Spleen (tissue), 7 donors: ENCODE results near the gene ZSWIM8.

Experiments
- POLR2A ChIP-seq, 3 donors: fragments of 450-650 bp; IDR thresholded peaks; one replicate each; pipeline ENCODE4 v1.5.1; 2017; ENCODE audit warnings: antibody characterized with exemption in 3 of 3, mild to moderate bottlenecking in 1 of 3
- POLR2AphosphoS5 ChIP-seq, 3 donors: sonication (generic); formaldehyde crosslinking; IDR thresholded peaks; one replicate each; pipeline ENCODE4 v1.5.1; 2017; ENCODE audit warnings: antibody characterized with exemption in 3 of 3
- TF ChIP-seq, protein P1 (sequence below), 11 experiments: fragments of 200-600 bp in 7 of 11; fragments of 450-650 bp in 4 of 11; sonication (generic) in 4 of 11; IDR thresholded peaks in 8 of 11; conservative IDR thresholded peaks in 3 of 11; 1 replicate in 7 of 11; 2 replicates in 4 of 11; pipeline versions ENCODE4 v1.4.0 to v1.8.0; 2016 to 2021; ENCODE audit warnings: antibody characterized with exemption in 11 of 11, inconsistent platforms in 4 of 11, mild to moderate bottlenecking in 1 of 11
- donor health status: DM: no; HTN: no; CAD: no; lungs with moderate emphysema.
- donor health status: DM: no; HTN: no; CAD: no.
- donor health status: DM: no; HTN: no; CAD: no.

DNA sequence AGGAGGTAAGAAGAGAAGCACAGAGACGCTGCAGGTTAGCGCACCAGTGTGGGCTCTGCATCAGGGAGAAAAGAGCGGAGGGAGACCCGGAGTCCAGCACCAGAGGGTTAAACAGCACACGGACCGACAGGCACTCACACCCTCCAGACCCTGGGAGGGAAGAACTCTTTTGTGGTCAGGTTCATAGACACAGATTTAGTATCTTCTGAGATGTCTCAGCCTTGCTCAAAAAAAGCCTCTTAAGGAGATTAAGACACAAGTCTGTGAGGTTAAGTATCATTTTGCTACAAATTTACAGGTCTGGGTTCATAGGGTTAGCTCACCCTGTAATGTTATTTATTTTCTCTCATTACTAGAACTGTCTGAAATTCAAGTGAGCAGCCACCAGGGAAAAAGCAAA is 42.8 kb downstream of the ZSWIM8 start:
- TF ChIP-seq, protein P1, sequence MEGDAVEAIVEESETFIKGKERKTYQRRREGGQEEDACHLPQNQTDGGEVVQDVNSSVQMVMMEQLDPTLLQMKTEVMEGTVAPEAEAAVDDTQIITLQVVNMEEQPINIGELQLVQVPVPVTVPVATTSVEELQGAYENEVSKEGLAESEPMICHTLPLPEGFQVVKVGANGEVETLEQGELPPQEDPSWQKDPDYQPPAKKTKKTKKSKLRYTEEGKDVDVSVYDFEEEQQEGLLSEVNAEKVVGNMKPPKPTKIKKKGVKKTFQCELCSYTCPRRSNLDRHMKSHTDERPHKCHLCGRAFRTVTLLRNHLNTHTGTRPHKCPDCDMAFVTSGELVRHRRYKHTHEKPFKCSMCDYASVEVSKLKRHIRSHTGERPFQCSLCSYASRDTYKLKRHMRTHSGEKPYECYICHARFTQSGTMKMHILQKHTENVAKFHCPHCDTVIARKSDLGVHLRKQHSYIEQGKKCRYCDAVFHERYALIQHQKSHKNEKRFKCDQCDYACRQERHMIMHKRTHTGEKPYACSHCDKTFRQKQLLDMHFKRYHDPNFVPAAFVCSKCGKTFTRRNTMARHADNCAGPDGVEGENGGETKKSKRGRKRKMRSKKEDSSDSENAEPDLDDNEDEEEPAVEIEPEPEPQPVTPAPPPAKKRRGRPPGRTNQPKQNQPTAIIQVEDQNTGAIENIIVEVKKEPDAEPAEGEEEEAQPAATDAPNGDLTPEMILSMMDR (IDR thresholded peaks at IDR 0.05 in 8 of 11, conservative IDR thresholded peaks at IDR 0.05 in 3 of 11) = no peak
- no peak for TF ChIP-seq POLR2A (IDR thresholded peaks at IDR 0.05)
- no peak for TF ChIP-seq POLR2AphosphoS5 (IDR thresholded peaks at IDR 0.05)
